ENCODE measurements around the gene TMEM168. TPM values are rescaled to one million over a fixed set of nuclear protein-coding genes. Genes with fewer than 3 reads are reported as not detected.

TMEM168 gene
- polyA plus RNA-seq, 1 donor: 29.1 TPM

DNA sequence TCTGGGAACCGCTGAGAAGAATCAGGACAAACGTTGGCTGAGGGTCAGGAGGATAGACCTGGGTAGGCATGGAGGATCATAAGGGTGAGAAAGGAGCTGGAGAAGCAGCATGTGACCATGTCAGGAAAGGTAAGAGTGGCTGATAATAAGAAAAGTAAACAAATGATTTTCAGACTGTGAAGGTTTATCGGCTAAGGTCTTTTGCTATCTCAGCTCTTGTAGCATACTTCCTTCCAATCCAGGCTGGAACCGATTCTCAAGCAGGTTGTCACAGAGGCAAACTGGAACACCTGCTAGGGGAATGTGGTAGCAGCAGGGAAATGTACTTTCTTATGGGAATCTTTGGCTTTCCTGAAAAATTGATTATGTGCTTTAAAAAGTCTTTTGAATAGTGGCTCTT is 74.7 kb downstream of the TMEM168 start:
- DNase-seq (ENCODE audit: low read depth): no peak

DNA sequence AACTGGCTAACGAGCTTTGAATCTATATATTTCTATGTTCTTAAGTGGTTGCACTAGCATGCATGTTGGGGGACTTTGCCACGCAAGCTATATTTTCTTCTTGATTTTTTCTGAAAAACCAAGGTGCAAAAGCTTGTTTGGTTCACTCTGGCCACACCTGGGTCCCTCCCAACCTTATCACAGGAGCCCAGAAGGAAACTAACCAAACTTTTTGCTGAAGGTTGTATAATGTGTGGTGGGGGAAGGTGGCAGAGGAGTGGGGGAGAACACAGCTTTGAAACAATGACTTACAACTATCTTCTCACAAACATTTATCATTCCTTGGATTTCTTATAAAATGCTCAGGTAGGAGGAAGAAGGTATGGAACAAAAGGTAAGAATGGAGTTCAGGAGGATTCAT is 75.3 kb downstream of the TMEM168 start:
- no peak for DNase-seq (ENCODE audit: low read depth)

All from forelimb muscle (tissue), 1 donor.